ENCODE measurements around the gene ID2. TPM values are rescaled to one million over a fixed set of nuclear protein-coding genes. Genes with fewer than 3 reads are reported as not detected.

Gene ID2
- total RNA-seq, 2 donors from 2014 or later, result 172 to 238 TPM

- intact Hi-C loops (cut with DNase I), result loop anchor here (2.0 kb wide), 1 partner anchor 94 kb away; no protein-coding TSS in a partner anchor
- peak overlapping the region; percentile 47 to 60 for H3K4me3 ChIP-seq
- no peaks in the 10 kb centered on the region for H3K27me3 ChIP-seq (replicated peaks; ENCODE audit: insufficient read depth)
- TF ChIP-seq POLR2AphosphoS5 (IDR thresholded peaks at IDR 0.05), result peak; percentile 83
- TF ChIP-seq POLR2A (IDR thresholded peaks at IDR 0.05), result peak; percentile 7
- TF ChIP-seq CTCF (IDR thresholded peaks at IDR 0.05), result no peak
- peak overlapping the region; percentile 97 to 98 for H3K27ac ChIP-seq
- no peaks in the 10 kb centered on the region for H3K36me3 ChIP-seq
- H3K4me1 ChIP-seq (replicated peaks), result peaks cover 5% of the 10 kb centered on the region
- no peaks in the 10 kb centered on the region for H3K9me3 ChIP-seq
- 12% methylated on average over 49 of the region's 51 CpGs for WGBS
- peak; percentile 79 for DNase-seq (ENCODE audit: low spot score)
Measured at GRCh38 chr2:8676191-8676920, 5.5 kb upstream of the ID2 start.

- TF ChIP-seq POLR2AphosphoS5 (IDR thresholded peaks at IDR 0.05) (no peak), POLR2A (IDR thresholded peaks at IDR 0.05) (no peak), CTCF (IDR thresholded peaks at IDR 0.05) (no peak)
- Histone ChIP-seq H3K9me3 (no peaks in the 10 kb centered on the region), H3K4me1 (replicated peaks) (peaks cover 5% of the 10 kb centered on the region), H3K4me3 (peak overlapping the region; percentile 47 to 60), H3K27me3 (replicated peaks; ENCODE audit: insufficient read depth) (no peaks in the 10 kb centered on the region), H3K36me3 (no peaks in the 10 kb centered on the region), H3K27ac (peak overlapping the region; percentile 97 to 98)
- intact Hi-C loops (cut with DNase I), result loop anchor here (2.0 kb wide), 1 partner anchor 94 kb away; no protein-coding TSS in a partner anchor
- WGBS, result 2% methylated on average over 35 of the region's 35 CpGs
- peak; percentile 26 for DNase-seq (ENCODE audit: low spot score)
Measured at GRCh38 chr2:8676921-8677645, 4.8 kb upstream of the ID2 start.

GRCh38 chr2:8677646-8678592, 3.9 kb upstream of the ID2 start:
- Histone ChIP-seq H3K4me3 (peak overlapping the region; percentile 47 to 60), H3K36me3 (no peaks in the 10 kb centered on the region), H3K27me3 (replicated peaks; ENCODE audit: insufficient read depth) (no peaks in the 10 kb centered on the region), H3K9me3 (no peaks in the 10 kb centered on the region), H3K4me1 (replicated peaks) (peaks cover 5% of the 10 kb centered on the region), H3K27ac (peak overlapping the region; percentile 97 to 98)
- WGBS, result 1% methylated on average over 41 of the region's 41 CpGs
- intact Hi-C loops (cut with DNase I), result loop anchor here (2.0 kb wide), 2 partner anchors 95 to 673 kb away; no protein-coding TSS in a partner anchor
- peak; percentile 48 for DNase-seq (ENCODE audit: low spot score)
- TF ChIP-seq POLR2AphosphoS5 (IDR thresholded peaks at IDR 0.05), result no peak
- TF ChIP-seq CTCF (IDR thresholded peaks at IDR 0.05), result peak in 1 of 4 experiments; percentile 32

GRCh38 chr2:8678731-8679566, 2.9 kb upstream of the ID2 start:
- no peaks in the 10 kb centered on the region for H3K9me3 ChIP-seq
- no peaks in the 10 kb centered on the region for H3K36me3 ChIP-seq
- peak; percentile 37 for TF ChIP-seq POLR2AphosphoS5 (IDR thresholded peaks at IDR 0.05)
- peak; percentile 65 for TF ChIP-seq POLR2A (IDR thresholded peaks at IDR 0.05)
- peak in 1 of 4 experiments; percentile 24 for TF ChIP-seq CTCF (IDR thresholded peaks at IDR 0.05)
- H3K4me3 ChIP-seq, result peak overlapping the region; percentile 47 to 60
- intact Hi-C loops (cut with DNase I), result loop anchor here (2.0 kb wide), 1 partner anchor 674 kb away; no protein-coding TSS in a partner anchor
- H3K4me1 ChIP-seq (replicated peaks), result peaks cover 5% of the 10 kb centered on the region
- peak; percentile 93 for DNase-seq (ENCODE audit: low spot score)
- no peaks in the 10 kb centered on the region for H3K27me3 ChIP-seq (replicated peaks; ENCODE audit: insufficient read depth)
- 1% methylated on average over 61 of the region's 91 CpGs for WGBS
- peak overlapping the region; percentile 97 to 98 for H3K27ac ChIP-seq
